GM21529 (cell line): ENCODE results near the gene PCDHGB2.
"Not testable (repeated sequence)": the region's sequence is repeated elsewhere in the genome, so short reads cannot be mapped to it uniquely, and the experiment has no call there.

Experiments used
- ATAC-seq: cut with Tn5 transposase; IDR thresholded peaks from one replicate; pipeline ENCODE4 v1.9.1; 2021; ENCODE audit not compliant: unreplicated experiment

The PCDHGB2 gene

DNA sequence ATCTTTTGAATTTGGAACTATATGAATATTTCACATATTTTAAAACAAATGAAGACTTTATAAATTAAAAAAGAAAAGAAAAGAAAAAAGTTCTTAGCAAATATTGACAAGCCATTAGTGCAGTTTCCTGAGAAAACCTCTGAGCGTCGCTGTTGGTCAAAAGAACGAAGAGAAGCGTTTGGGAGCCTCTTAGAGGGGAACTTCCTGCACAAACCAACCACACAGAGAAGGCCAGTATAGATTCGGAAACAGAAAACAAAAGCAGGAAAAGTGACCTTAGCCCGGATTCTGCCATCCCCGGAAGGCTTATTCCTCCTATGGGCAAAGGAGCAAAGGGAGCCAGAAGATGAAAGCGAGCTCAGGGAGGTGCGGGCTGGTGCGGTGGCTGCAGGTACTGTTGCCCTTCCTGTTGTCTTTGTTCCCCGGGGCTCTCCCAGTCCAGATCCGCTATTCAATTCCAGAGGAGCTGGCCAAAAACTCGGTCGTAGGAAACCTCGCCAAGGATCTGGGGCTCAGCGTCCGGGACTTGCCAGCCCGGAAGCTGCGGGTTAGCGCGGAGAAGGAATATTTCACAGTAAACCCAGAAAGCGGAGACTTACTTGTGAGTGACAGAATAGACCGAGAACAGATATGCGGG is at the start of gene PCDHGB2:
PCDHGB2 (plus strand) TSS at position 205 of the 637 bp plus-strand sequence; CDS start at position 347, 142 bp downstream.
- ATAC-seq = no peak

DNA sequence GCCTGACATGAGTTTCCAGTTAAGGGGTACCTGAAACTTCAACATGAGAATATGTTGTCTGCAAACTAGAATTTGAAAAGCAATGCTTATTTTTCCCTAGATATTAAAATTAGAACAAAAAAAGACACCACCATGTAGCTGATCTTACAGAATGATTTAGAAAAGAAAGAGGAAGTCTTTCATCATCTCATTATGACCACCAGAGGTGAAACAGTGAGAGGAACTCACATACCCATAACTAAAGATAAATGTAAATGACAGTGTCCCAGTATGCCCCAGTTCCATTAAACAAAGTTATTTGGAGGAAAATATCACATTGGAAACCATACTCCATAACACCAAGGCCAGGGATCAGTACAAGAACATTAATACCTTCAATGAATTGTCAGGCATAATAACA is 46.1 kb upstream of the PCDHGB2 start:
- ATAC-seq = no peak

DNA sequence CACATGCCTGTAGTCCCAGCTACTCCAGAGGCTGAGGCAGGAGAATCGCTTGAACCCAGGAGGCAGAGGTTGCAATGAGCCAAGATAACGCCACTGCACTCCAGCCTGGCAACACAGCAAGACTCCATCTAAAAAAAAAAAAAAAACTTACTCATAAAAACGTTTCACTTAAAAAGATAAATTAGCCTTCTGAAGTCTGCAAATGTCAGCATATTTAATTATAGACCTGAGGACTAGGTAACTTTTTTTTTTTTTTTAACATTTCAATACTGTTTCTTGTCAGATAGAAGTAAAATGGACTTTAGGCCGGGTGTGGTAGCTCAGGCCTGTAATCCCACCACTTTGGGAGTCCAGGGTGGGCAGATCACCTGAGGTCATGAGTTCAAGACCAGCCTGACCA is 42.8 kb upstream of the PCDHGB2 start:
- not testable (repeated sequence) for ATAC-seq

DNA sequence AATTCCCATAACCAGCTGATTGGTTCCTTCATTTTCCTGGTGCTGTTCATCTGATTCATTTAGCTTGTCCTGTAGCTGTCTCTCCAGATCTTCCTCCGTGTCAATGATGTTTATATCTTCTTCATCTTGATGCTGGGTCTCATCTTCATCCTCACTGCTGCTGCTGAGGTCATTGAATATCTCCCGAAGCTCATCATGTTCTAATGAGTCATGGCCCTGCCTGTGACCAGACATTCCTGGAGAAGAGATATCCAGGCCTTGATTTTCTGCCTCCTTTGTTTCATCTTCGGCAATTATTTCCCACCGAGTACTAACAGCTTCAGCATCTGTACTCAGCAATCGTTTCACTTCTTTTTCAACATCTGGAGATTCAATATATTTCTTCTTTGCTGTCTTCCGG is 40.6 kb upstream of the PCDHGB2 start:
- no peak for ATAC-seq

DNA sequence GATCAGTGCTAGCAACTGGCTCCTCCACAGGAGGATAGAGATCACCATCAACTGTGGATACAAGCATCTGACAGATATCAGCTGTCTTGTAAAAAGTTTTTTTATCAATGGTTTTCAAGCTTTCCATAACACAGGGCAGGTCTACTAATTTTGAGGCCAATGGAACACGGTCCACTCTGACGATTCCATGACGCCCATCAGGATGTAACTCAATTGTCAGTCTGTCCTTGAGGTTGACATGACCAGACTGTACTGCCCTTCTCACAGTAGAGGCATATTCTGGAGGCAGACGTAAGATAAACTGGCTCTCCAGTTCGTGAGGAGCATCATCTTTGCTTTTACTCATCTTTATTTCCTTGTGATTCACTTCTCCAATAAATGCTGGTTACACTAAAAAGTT is 40.1 kb upstream of the PCDHGB2 start:
- no peak for ATAC-seq

DNA sequence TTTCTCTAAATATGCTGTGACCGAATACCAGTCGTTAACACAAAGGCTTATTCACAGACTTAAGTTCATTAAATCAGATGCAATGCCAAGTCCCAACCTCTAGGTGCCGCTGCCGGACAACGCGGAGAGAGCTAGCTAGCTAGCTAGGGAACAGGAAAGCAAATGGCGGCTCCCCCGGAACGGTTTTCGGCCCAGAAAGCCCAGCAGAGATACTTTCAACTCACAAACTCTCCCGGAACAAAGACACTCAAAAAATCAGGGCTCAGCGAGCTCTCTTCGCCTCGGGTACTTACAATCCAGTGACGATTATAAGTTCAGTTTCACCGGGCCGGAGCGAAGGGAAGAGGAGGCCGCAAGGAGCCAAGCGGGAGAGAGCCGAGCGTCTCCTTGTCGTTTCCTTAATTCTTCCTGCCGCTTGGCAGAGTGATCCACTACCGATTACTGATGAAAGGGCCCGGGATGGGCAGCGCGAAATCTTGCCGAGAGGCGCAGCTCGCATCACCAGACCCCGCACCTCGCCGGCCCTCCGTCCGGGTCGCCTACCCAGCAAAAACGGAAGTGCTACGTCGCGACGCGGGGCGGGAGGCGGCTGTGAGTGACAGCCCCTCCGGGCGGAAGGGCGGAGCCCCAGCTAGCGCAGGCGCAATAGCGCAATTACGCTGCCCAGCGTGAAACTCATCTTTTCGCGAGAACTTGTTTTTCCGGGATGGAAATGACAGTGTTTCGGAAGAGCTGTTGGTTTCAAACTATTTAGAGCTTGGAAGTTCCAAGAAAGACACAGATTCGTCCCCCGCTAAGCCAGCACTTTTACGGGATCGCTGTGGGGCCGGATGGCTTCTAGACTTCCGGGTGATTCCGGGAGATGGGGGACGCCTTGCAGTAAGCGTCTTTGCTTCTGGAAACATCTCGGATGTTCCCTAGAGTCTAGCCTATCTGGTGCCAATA is 39.3 kb upstream of the PCDHGB2 start, which contains the start of gene TAF7:
TAF7 (minus strand) TSS at position 560 of the 945 bp plus-strand sequence. CDS start 740 bp downstream, outside the sequence.
- ATAC-seq = peak; percentile 93

DNA sequence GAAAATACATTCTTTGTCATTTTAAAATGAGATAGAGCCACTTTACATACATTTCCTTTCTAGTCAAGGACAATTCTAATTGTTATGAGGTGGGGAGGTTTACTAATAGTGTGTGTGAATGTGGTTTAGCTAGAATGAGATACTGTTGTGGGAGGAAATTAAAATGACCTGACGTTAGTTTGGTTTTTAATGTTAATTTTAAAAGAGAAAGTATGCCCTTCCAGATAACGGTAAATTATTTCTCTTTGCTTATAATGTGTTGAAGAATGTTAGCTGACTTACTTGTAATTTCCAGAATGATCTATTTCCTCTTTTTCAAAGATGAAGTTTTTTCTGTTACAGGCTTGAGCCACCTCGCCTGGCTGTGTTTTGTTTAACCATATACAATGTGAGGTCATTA is 37.5 kb upstream of the PCDHGB2 start:
- ATAC-seq = no peak

DNA sequence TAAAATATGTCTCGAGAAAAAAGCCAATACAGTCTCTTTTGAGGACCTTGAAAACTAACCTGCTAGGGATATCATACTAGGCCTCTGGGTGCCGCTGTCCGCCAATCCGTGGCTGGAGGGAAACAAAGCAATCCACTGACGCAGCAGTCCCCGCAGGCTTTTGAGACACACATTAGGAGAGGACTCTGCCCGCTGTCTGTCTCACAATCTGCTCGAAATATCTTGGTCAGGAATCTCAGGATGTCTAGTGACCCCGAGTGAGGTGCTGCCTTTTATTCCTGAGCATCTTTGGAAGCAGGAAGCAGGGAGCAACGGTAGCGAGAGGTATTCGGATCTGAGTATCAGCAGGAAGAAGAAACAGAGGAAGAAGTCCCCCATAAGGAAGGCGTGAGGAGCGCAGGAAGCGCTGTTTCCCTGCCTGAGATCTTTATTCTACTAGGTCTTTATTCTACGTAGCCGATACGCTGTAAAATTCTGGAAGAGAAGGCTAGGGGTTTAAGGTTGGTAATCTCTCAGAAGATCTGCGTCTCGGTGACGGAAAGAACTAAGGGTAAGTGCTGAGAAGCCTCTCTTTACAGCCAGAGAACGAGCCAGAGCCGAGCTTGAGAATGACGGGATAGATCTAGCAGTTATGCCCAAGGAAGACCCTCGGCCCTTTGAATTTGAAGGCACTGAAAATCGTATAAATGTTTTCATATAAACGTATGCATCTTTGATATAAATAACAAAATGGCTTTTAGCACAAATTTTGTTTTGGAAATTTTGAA is 33.5 kb upstream of the PCDHGB2 start:
- peak; percentile 96 for ATAC-seq

DNA sequence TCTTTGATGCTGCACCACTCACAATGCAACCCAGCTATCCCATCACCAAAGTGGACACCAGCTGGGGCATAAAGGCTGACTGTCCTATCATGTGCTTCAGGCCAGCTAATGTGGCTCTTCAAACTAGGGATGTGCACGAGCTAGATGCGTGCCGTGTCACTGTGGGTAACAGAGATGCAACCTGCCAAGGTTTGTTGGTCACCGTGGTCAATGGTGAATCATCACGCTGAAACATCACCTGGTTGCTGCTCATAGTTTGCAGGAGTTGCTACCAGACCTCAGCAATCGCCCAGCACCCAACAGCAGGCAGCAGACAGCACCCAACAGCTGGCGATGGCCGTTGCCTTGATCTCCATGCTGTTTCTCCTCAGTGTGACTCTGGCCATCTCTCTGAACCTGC is 31.6 kb upstream of the PCDHGB2 start:
- no peak for ATAC-seq

DNA sequence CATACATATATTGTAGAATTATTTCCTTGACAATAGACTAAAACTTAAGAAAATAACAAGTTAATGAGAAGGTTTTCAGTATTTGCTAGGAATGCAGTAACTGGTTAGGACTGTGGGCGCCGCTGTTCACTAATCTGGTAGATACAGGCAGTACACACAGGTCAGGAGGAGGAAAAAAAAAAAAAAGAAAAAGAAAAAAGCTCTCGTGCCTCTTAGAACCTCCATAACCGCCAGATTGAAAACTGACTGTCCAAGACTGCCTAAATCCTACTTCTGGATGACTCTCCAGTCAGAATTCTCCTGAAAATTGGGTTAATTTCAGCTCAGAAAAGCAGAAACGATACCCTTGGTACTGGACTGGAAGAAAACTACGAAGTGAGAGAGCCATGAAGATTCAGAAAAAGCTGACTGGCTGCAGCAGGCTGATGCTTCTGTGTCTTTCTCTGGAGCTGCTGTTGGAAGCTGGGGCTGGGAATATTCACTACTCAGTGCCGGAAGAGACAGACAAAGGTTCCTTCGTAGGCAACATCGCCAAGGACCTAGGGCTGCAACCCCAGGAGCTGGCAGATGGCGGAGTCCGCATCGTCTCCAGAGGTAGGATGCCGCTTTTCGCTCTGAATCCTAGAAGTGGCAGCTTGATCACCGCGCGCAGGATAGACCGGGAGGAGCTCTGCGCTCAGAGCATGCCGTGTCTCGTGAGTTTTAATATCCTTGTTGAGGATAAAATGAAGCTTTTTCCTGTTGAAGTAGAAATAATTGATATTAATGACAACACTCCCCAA is 29.3 kb upstream of the PCDHGB2 start, which contains the start of gene PCDHGA1:
PCDHGA1 (plus strand) TSS at position 216 of the 782 bp plus-strand sequence.
- ATAC-seq = no peak

DNA sequence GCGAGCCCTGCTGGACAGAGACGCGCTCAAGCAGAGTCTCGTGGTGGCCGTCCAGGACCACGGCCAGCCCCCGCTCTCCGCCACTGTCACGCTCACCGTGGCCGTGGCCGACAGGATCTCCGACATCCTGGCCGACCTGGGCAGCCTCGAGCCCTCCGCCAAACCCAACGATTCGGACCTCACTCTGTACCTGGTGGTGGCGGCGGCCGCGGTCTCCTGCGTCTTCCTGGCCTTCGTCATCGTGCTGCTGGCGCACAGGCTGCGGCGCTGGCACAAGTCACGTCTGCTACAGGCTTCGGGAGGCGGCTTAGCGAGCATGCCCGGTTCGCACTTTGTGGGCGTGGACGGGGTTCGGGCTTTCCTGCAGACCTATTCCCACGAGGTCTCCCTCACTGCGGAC is 27.2 kb upstream of the PCDHGB2 start:
- not testable (repeated sequence) for ATAC-seq

DNA sequence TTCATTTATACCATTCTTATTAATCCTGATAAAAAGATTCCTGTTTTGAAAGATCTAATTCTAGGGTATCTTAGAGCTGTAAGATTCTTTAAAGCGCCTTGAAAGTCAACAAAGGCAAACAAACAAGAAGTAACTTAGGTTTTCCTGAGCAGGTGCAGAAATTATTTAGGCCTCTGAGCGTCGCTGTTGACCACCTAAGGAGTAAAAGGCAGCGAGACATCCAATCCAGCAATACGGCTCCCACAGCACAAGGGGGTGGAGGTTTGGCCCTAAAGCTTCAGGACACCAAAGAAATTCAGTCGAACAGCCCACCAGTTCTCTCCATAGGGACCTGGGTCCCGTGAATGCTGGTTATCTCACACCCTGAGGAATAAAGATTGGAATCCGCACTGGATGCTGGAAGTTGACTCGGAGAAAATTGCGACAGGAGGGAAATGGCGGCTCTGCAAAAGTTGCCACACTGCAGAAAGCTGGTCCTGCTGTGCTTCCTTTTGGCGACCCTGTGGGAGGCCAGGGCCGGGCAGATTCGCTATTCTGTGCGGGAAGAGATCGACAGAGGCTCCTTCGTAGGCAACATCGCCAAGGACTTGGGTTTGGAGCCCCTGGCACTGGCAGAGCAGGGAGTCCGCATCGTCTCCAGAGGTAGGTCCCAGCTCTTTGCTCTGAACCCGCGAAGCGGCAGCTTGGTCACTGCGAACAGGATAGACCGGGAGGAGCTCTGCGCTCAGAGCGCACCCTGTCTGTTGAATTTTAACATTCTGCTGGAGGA is 21.1 kb upstream of the PCDHGB2 start, which contains the start of gene PCDHGA2:
PCDHGA2 (plus strand) TSS at position 223 of the 769 bp plus-strand sequence.
- ATAC-seq = no peak

DNA sequence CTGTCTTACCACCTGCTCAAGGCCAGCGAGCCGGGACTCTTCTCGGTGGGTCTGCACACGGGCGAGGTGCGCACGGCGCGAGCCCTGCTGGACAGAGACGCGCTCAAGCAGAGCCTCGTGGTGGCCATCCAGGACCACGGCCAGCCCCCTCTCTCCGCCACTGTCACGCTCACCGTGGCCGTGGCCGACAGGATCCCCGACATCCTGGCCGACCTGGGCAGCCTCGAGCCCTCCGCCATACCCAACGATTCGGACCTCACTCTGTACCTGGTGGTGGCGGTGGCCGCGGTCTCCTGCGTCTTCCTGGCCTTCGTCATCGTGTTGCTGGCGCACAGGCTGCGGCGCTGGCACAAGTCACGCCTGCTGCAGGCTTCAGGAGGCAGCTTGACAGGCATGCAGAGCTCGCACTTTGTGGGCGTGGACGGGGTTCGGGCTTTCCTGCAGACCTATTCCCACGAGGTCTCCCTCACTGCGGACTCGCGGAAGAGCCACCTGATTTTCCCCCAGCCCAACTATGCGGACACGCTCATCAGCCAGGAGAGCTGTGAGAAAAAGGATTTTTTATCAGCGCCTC is 18.9 kb upstream of the PCDHGB2 start:
- ATAC-seq = not testable (repeated sequence)

DNA sequence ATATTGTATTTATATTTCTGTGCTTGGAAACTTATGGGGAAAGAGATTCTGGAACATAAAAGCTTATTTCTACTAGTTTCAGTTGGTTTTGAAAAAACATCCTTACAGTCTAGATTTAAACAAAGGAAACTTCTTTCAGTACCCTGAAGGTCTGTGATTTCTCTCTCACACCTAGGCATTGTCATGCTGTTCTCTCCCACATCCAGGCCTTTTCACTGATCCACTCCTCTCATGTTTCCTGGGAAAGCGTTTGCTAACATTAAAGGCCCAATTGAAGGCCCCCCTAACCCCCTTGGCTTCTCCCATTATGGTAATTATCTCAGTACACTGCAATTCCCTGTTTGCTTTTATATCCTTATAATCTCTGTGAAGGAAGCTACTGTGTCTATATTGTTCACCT is 17.0 kb upstream of the PCDHGB2 start:
- no peak for ATAC-seq

DNA sequence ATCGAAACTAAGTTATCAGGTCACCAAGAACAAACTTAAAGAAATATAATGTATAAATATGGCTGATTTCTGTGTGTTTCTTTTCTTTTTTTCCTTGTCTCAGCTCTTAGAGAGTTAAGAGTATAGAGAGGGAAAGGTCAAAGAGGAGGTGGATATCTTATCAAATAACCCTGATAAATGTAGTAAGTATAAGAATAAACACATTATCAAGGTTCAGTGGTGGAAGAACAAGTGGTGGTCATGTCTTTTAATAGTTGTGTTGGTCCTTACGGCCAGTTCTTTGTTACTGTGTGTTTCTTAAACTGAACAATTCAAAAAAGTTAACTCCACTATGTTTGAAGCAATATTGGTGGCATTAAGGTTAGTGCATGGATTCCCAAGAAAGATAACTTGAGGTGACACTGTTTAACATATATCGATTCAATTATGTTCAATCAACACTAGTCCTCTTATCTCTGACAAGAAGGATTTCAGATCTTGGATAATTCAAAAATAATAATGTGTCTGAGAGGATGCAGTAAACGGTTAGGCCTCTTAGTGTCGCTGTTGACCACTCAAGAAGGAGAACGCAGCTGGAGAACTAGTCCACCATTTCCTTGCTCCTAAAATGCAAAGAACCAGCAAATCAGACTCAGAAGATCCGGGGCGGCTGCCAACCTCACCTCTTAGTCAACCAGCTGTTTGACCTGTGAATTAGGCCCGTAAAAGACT is 16.4 kb upstream of the PCDHGB2 start, which contains the start of gene PCDHGA3:
PCDHGA3 (plus strand) TSS at position 588 of the 711 bp plus-strand sequence. CDS start 205 bp downstream, outside the sequence.
- ATAC-seq = no peak

DNA sequence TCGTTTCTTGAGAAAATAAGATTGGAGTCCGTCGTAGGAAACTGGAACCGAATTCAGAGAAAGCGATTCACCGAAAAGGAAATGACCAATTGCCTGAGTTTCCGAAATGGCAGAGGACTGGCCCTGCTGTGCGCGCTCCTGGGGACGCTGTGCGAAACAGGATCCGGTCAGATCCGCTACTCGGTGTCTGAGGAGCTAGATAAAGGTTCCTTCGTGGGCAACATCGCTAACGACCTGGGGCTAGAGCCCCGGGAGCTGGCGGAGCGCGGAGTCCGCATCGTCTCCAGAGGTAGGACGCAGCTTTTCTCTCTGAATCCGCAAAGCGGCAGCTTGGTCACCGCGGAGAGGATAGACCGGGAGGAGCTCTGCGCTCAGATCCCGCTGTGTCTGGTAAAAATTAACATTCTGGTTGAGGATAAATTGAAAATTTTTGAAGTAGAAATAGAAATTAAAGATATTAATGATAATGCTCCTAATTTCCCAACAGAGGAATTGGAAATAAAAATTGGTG is 15.8 kb upstream of the PCDHGB2 start:
- ATAC-seq = no peak

DNA sequence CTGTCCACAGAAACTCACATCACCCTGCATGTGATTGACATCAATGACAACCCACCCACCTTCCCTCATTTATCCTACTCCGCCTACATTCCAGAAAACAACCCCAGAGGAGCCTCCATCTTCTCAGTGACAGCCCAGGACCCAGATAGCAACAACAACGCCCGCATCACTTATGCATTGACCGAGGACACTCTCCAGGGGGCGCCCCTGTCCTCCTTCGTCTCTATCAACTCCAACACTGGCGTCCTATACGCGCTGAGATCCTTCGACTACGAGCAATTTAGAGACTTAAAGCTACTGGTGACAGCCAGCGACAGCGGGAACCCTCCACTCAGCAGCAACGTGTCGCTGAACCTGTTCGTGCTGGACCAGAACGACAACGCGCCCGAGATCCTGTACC is 14.5 kb upstream of the PCDHGB2 start:
- no peak for ATAC-seq

DNA sequence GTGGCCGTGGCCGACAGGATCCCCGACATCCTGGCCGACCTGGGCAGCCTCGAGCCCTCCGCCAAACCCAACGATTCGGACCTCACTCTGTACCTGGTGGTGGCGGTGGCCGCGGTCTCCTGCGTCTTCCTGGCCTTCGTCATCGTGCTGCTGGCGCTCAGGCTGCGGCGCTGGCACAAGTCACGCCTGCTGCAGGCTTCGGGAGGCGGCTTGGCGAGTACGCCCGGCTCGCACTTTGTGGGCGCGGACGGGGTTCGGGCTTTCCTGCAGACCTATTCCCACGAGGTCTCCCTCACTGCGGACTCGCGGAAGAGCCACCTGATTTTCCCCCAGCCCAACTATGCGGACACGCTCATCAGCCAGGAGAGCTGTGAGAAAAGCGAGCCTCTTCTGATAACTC is 13.8 kb upstream of the PCDHGB2 start:
- ATAC-seq = not testable (repeated sequence)
